Calu3 (cell line): Measurements from ENCODE around the gene GRIK1. TPM values are rescaled to one million over a fixed set of nuclear protein-coding genes. Genes with fewer than 3 reads are reported as not detected.

Source experiments
- BruUV-seq: library from RNA; stranded (reverse); fragments of 400-500 nt; replicated peaks from 2 replicates; lab custom pipeline; 2021; lab: Mats Ljungman, UMichigan
- CTCF ChIA-PET: fragments of 300-600 bp; sonication (Branson Sonifier 250); formaldehyde crosslinking; loops from one replicate; lab custom pipeline; 2022; ENCODE audit warnings: antibody characterized with exemption; lab: Charles Lee
- DNase-seq: peaks from one replicate; pipeline ENCODE4 v3.0.0; 2022
- H3K27ac Mint-ChIP-seq: one replicate; pipeline ENCODE4 v1.8.0; 2022; ENCODE audit warnings: mixed read lengths; ENCODE audit not compliant: unreplicated experiment
- H3K27me3 Mint-ChIP-seq: one replicate; pipeline ENCODE4 v1.8.0; 2022; ENCODE audit warnings: mixed read lengths; ENCODE audit not compliant: unreplicated experiment
- H3K36me3 Mint-ChIP-seq: one replicate; pipeline ENCODE4 v1.8.0; 2022; ENCODE audit warnings: mild to moderate bottlenecking, moderate library complexity, mixed read lengths; ENCODE audit not compliant: insufficient read depth, unreplicated experiment
- H3K4me1 Mint-ChIP-seq: one replicate; pipeline ENCODE4 v1.8.0; 2022; ENCODE audit warnings: mild to moderate bottlenecking, low read depth, mixed read lengths; ENCODE audit not compliant: unreplicated experiment
- H3K4me3 Mint-ChIP-seq: one replicate; pipeline ENCODE4 v1.8.0; 2022; ENCODE audit warnings: mild to moderate bottlenecking, low read depth, moderate library complexity, mixed read lengths; ENCODE audit not compliant: unreplicated experiment
- H3K9me3 Mint-ChIP-seq: one replicate; pipeline ENCODE4 v1.8.0; 2022; ENCODE audit warnings: low read depth, mixed read lengths; ENCODE audit not compliant: unreplicated experiment
- intact Hi-C: fragments of 100-400 bp; cut with micrococcal nuclease; formaldehyde crosslinking; loops from one replicate; pipeline ENCODE4 v1.10.0; 2022; ENCODE audit not compliant: unreplicated experiment
- total RNA-seq: library from RNA; stranded (reverse); gene quantifications from 2 replicates; pipeline ENCODE4 v1.2.3, GENCODE V29; 2022
- TF ChIP-seq, protein P1 (sequence below): fragments of 200-600 bp; IDR thresholded peaks from one replicate; pipeline ENCODE4 v1.8.0; 2022; ENCODE audit warnings: antibody characterized with exemption; ENCODE audit not compliant: unreplicated experiment

GRIK1 gene
- total RNA-seq, 1 experiment from 2014 or later = not detected

DNA sequence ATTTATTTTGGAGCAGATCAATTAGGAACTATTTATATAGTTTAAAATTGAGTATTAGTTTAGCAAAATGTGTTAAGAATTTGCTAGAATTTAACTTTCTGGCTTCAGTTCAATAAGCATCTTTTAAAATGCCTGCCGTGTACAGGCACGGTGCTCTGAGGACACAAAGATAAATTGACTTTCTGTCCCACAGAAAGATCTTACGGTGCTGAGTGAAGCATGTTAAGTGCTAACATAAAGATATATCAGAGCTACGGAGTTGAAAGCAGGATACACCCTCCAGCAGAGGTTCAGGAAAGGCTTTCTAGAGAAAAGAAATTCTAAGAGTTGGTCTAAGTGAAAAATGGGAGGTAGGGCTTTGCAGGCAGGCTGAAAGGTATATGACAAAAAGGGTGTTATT lies 305.4 kb downstream of the GRIK1 start:
- Mint-ChIP-seq H3K9me3 (no peaks in the 10 kb centered on the region), H3K27me3 (no peaks in the 10 kb centered on the region), H3K27ac (no peak overlapping the region), H3K4me3 (no peak overlapping the region), H3K4me1 (no peaks in the 10 kb centered on the region), H3K36me3 (no peaks in the 10 kb centered on the region)
- intact Hi-C loops = no loop called here
- CTCF ChIA-PET = no interaction called here
- no peak for DNase-seq
- no TSS peak for BruUV-seq
- TF ChIP-seq, protein P1, sequence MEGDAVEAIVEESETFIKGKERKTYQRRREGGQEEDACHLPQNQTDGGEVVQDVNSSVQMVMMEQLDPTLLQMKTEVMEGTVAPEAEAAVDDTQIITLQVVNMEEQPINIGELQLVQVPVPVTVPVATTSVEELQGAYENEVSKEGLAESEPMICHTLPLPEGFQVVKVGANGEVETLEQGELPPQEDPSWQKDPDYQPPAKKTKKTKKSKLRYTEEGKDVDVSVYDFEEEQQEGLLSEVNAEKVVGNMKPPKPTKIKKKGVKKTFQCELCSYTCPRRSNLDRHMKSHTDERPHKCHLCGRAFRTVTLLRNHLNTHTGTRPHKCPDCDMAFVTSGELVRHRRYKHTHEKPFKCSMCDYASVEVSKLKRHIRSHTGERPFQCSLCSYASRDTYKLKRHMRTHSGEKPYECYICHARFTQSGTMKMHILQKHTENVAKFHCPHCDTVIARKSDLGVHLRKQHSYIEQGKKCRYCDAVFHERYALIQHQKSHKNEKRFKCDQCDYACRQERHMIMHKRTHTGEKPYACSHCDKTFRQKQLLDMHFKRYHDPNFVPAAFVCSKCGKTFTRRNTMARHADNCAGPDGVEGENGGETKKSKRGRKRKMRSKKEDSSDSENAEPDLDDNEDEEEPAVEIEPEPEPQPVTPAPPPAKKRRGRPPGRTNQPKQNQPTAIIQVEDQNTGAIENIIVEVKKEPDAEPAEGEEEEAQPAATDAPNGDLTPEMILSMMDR = no peak

DNA sequence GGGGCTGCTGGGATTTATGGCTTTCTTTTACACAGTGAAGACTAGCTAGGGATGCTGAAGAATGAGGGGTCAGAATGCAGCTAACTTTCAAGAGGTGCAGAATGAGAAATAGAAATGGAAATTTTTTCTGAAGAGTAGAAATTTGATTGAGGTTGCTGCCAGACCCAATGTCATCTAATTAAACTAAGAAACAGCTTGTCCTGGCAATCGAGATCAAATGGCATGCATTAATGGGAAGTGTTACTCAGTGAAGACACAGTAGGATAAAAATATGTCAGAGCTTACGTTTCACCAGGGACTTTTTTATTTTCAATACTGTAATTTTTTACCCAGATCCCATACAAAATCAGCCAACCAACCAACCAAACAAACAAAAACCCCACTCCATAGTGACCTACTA lies 306.0 kb downstream of the GRIK1 start:
- CTCF ChIA-PET = no interaction called here
- intact Hi-C loops = no loop called here
- Mint-ChIP-seq H3K9me3 (no peaks in the 10 kb centered on the region), H3K27me3 (no peaks in the 10 kb centered on the region), H3K4me3 (no peak overlapping the region), H3K36me3 (no peaks in the 10 kb centered on the region), H3K4me1 (no peaks in the 10 kb centered on the region), H3K27ac (no peak overlapping the region)
- DNase-seq = no peak
- TF ChIP-seq, protein P1 = no peak
- no TSS peak for BruUV-seq

DNA sequence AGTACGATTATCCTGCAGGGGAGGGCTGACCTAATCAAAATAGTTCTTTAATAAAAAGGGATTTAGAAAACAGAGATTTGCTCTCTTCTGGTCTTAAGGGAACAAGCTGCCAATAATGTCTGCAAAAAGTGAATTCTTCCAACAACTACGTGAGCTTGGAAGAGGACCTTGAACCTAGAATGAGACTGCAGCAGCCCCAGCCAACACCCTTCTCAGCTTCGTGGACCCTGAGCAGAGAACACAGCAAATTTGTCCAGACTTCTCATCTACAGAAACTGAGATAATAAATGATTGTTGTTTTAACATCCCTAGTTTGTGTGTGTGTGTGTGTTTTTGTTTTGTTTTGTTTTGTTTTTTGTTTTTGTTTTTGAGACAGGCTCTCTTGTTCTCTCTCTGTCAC lies 309.4 kb downstream of the GRIK1 start:
- no peak overlapping the region for H3K4me3 Mint-ChIP-seq
- no peaks in the 10 kb centered on the region for H3K4me1 Mint-ChIP-seq
- H3K36me3 Mint-ChIP-seq = no peaks in the 10 kb centered on the region
- TF ChIP-seq, protein P1 = no peak
- no peak overlapping the region for H3K27ac Mint-ChIP-seq
- BruUV-seq = no TSS peak
- H3K9me3 Mint-ChIP-seq = no peaks in the 10 kb centered on the region
- intact Hi-C loops = no loop called here
- CTCF ChIA-PET = no interaction called here
- no peak for DNase-seq
- no peaks in the 10 kb centered on the region for H3K27me3 Mint-ChIP-seq

DNA sequence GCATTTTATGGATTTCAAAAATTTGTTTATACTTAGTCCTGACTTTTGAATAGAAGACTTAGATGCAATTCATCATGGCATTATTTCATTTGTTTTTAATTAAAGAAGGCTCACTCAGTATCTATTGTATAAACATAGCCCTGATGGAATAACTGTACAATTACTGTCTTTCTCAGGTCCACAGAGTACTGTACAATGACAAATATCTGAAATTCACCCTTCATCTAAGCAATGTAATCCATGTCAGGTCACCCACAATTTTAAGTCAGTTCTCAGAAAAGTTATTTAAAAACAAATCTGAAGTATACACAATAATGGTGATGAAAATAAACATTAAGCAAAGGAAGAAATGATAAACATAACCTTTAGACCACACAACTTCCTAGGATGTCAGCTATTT lies 311.9 kb downstream of the GRIK1 start:
- CTCF ChIA-PET = no interaction called here
- Mint-ChIP-seq H3K27me3 (no peaks in the 10 kb centered on the region), H3K36me3 (no peaks in the 10 kb centered on the region), H3K4me3 (no peak overlapping the region), H3K4me1 (no peaks in the 10 kb centered on the region), H3K27ac (no peak overlapping the region), H3K9me3 (peaks cover under 1% of the 10 kb centered on the region)
- intact Hi-C loops = no loop called here
- TF ChIP-seq, protein P1 = no peak
- DNase-seq = no peak
- no TSS peak for BruUV-seq
